Liver (tissue), 3 donors: ENCODE data around the gene SUSD5.
"Not testable (repeated sequence)": the region's sequence is repeated elsewhere in the genome, so short reads cannot be mapped to it uniquely, and the experiment has no call there.

Experiments
- EGR1 ChIP-seq, 2 donors: IDR thresholded peaks; 2 replicates each; pipeline ENCODE4 v1.6.1; 2016 to 2018; ENCODE audit warnings: antibody characterized with exemption in 2 of 2, low read depth in 2 of 2
- FOXA1 ChIP-seq: IDR thresholded peaks from 2 replicates; pipeline ENCODE4 v1.6.1; 2016; ENCODE audit warnings: antibody characterized with exemption
- MAX ChIP-seq: IDR thresholded peaks from 2 replicates; pipeline ENCODE4 v1.6.1; 2016; ENCODE audit warnings: antibody characterized with exemption
- RAD21 ChIP-seq, 2 donors: IDR thresholded peaks; 2 replicates each; pipeline ENCODE4 v1.6.1; 2016; ENCODE audit warnings: antibody characterized with exemption in 2 of 2, mild to moderate bottlenecking in 2 of 2
- TAF1 ChIP-seq: conservative IDR thresholded peaks from 2 replicates; pipeline ENCODE4 v1.6.1; 2016; ENCODE audit warnings: antibody characterized with exemption, mild to moderate bottlenecking
- YY1 ChIP-seq: IDR thresholded peaks from 2 replicates; pipeline ENCODE4 v1.6.1; 2016; ENCODE audit warnings: antibody characterized with exemption, mild to moderate bottlenecking
- ZBTB33 ChIP-seq: IDR thresholded peaks from 2 replicates; pipeline ENCODE4 v1.6.1; 2016; ENCODE audit warnings: antibody characterized with exemption
- TF ChIP-seq, protein P1 (sequence below): IDR thresholded peaks from 2 replicates; pipeline ENCODE4 v1.6.1; 2016; ENCODE audit warnings: antibody characterized with exemption
- TF ChIP-seq, protein P2 (sequence below): fragments of 150-350 bp; IDR thresholded peaks from 2 replicates; pipeline ENCODE4 v1.5.1; 2017; ENCODE audit warnings: improper control_type of control experiment, low read depth, low read length; ENCODE audit not compliant: missing input control
- donor health status: healthy.
- donor health status: healthy.

DNA sequence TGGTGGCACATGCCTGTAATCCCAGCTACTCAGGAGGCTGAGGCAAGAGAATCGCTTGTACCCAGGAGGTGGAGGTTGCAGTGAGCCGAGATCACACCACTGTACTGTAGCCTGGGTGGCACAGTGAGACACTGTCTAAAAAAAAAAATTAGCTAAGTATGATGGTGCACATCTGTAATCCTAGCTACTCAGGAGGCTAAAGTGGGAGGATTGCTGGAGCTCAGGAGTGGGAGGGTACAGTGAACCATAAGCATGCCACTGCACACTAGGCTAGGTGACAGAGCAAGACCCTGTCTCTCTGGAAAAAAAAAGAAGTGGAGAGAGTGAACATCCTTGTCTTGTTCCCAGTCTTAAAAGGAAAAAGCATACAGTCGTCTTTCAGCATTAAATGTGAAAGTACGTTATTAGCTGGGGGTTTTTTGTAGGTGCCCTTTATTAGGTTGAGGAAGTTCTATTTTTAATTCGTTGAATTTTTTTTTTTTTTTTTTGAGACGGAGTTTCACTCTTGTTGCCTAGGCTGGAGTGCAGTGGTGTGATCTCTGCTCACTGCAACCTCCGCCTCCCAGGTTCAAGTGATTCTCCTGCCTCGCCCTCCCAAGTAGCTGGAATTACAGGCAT, 79.5 kb downstream of the SUSD5 start:
- not testable (repeated sequence) for TF ChIP-seq MAX; RAD21 (IDR thresholded peaks at IDR 0.05); YY1; ZBTB33; EGR1 (IDR thresholded peaks at IDR 0.05; ENCODE audit: low read depth in 2 of 2); FOXA1; TAF1
- TF ChIP-seq, protein P1, sequence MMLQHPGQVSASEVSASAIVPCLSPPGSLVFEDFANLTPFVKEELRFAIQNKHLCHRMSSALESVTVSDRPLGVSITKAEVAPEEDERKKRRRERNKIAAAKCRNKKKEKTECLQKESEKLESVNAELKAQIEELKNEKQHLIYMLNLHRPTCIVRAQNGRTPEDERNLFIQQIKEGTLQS: not testable (repeated sequence)
- TF ChIP-seq, protein P2, sequence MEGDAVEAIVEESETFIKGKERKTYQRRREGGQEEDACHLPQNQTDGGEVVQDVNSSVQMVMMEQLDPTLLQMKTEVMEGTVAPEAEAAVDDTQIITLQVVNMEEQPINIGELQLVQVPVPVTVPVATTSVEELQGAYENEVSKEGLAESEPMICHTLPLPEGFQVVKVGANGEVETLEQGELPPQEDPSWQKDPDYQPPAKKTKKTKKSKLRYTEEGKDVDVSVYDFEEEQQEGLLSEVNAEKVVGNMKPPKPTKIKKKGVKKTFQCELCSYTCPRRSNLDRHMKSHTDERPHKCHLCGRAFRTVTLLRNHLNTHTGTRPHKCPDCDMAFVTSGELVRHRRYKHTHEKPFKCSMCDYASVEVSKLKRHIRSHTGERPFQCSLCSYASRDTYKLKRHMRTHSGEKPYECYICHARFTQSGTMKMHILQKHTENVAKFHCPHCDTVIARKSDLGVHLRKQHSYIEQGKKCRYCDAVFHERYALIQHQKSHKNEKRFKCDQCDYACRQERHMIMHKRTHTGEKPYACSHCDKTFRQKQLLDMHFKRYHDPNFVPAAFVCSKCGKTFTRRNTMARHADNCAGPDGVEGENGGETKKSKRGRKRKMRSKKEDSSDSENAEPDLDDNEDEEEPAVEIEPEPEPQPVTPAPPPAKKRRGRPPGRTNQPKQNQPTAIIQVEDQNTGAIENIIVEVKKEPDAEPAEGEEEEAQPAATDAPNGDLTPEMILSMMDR: not testable (repeated sequence)
